Esophagus squamous epithelium (tissue), 4 donors: ENCODE measurements around the gene LHB.

Source experiments
- CTCF ChIP-seq, 6 experiments: fragments of 450-650 bp in 4 of 6; fragments of 200-600 bp in 2 of 6; sonication (generic) in 2 of 6; IDR thresholded peaks; one replicate each; pipeline ENCODE4 v1.5.1; 2016 to 2019; ENCODE audit warnings: antibody characterized with exemption in 6 of 6, mild to moderate bottlenecking in 4 of 6, moderate library complexity in 4 of 6
- POLR2A ChIP-seq, 4 donors: fragments of 450-650 bp; IDR thresholded peaks; one replicate each; pipeline ENCODE4 v1.6.1; 2017; ENCODE audit warnings: antibody characterized with exemption in 4 of 4, mild to moderate bottlenecking in 4 of 4, moderate library complexity in 3 of 4

DNA sequence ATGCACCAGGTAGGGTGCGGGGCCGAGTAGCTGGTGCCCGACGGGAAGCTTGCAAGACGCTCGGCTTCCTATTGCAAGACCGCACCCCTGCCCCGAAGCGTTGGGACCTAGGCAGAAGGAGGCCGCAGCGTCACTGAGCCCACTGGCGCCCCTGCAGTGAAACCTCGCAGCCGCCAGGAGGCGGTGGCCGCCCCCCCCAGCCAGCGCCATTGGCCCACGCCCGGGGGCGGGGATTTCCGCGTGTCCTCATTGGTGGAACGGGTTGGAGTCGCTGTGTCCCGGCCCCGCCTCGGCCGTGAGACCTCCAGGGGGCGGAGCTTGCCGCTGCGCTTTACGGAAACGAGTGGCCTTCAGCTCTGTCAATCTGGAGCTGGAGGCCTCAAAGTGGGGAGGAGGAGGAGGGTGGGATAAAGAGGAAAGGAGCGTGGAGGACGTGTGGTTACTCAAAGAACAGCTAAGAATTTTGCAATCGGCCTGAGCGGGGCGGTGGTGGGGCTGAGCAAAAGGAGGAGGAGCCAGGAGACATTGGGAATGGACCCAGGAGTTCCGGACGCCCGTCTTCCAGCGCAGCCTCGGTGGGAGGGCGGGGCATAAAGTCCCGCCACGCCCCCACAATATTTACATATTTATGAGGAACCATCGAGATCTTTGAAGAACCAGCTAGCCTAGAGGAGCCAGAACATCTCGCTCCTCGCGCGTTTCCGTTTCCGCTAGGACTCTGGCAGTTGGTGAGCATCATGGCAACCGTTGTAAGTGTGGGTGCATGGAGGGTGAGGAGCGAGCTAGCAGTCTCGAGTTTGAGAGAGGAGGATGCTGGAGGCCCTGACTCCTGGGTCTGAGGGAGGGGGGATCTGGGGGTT lies 23.5 kb downstream of the LHB start, which contains the start of the genes GYS1 and RUVBL2:
- TF ChIP-seq CTCF (IDR thresholded peaks at IDR 0.05) (peak; percentile 96 to 100 (median 99)), POLR2A (IDR thresholded peaks at IDR 0.05) (peak in 3 of 4 donors; percentile 38 to 95 (median 93))
